ENCODE results near the gene EML1.

EML1 gene

GRCh38 chr14:99840265-99840664, 47.1 kb downstream of the EML1 start:
- no peak for TF ChIP-seq CTCF (IDR thresholded peaks at IDR 0.05; ENCODE audit: low read length, missing control alignments)
- no peak overlapping the region for H3K4me3 ChIP-seq (replicated peaks; ENCODE audit: low read depth, low read length)
- no peak for DNase-seq (ENCODE audit: low read depth)

GRCh38 chr14:99840774-99841305, 47.6 kb downstream of the EML1 start:
- TF ChIP-seq CTCF (IDR thresholded peaks at IDR 0.05; ENCODE audit: low read length, missing control alignments), result no peak
- no peak for DNase-seq (ENCODE audit: low read depth)
- H3K4me3 ChIP-seq (replicated peaks; ENCODE audit: low read depth, low read length), result no peak overlapping the region

- H3K4me3 ChIP-seq (replicated peaks; ENCODE audit: low read depth, low read length), result no peak overlapping the region
- TF ChIP-seq CTCF (IDR thresholded peaks at IDR 0.05; ENCODE audit: low read length, missing control alignments), result no peak
- DNase-seq (ENCODE audit: low read depth), result no peak
Observed at GRCh38 chr14:99841436-99842071, 48.3 kb downstream of the EML1 start.

- H3K4me3 ChIP-seq (replicated peaks; ENCODE audit: low read depth, low read length), result no peak overlapping the region
- no peak for TF ChIP-seq CTCF (IDR thresholded peaks at IDR 0.05; ENCODE audit: low read length, missing control alignments)
Observed at GRCh38 chr14:99842141-99842540, 48.9 kb downstream of the EML1 start.

GRCh38 chr14:99846808-99847207, 53.6 kb downstream of the EML1 start:
- H3K4me3 ChIP-seq (replicated peaks; ENCODE audit: low read depth, low read length), result no peak overlapping the region
- no peak for DNase-seq (ENCODE audit: low read depth)
- TF ChIP-seq CTCF (IDR thresholded peaks at IDR 0.05; ENCODE audit: low read length, missing control alignments), result no peak

More at GRCh38 chr14:99842141-99842540, 48.9 kb downstream of the EML1 start:
- no peak for DNase-seq (ENCODE audit: low read depth)

- no peak for DNase-seq (ENCODE audit: low read depth)
- no peak overlapping the region for H3K4me3 ChIP-seq (replicated peaks; ENCODE audit: low read depth, low read length)
- TF ChIP-seq CTCF (IDR thresholded peaks at IDR 0.05; ENCODE audit: low read length, missing control alignments), result no peak
Observed at GRCh38 chr14:99850709-99851108, 57.5 kb downstream of the EML1 start.

- no peak for TF ChIP-seq CTCF (IDR thresholded peaks at IDR 0.05; ENCODE audit: low read length, missing control alignments)
- DNase-seq (ENCODE audit: low read depth), result no peak
- H3K4me3 ChIP-seq (replicated peaks; ENCODE audit: low read depth, low read length), result no peak overlapping the region
Observed at GRCh38 chr14:99852578-99852977, 59.4 kb downstream of the EML1 start.

Data from fibroblast of pulmonary artery (primary cell).